Measurements from ENCODE around the gene XDH.

- TF ChIP-seq, protein P1, sequence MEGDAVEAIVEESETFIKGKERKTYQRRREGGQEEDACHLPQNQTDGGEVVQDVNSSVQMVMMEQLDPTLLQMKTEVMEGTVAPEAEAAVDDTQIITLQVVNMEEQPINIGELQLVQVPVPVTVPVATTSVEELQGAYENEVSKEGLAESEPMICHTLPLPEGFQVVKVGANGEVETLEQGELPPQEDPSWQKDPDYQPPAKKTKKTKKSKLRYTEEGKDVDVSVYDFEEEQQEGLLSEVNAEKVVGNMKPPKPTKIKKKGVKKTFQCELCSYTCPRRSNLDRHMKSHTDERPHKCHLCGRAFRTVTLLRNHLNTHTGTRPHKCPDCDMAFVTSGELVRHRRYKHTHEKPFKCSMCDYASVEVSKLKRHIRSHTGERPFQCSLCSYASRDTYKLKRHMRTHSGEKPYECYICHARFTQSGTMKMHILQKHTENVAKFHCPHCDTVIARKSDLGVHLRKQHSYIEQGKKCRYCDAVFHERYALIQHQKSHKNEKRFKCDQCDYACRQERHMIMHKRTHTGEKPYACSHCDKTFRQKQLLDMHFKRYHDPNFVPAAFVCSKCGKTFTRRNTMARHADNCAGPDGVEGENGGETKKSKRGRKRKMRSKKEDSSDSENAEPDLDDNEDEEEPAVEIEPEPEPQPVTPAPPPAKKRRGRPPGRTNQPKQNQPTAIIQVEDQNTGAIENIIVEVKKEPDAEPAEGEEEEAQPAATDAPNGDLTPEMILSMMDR (IDR thresholded peaks at IDR 0.05), result no peak
- no peak for TF ChIP-seq POLR2A (IDR thresholded peaks at IDR 0.05)
Measured at GRCh38 chr2:31324016-31324633, 90.4 kb downstream of the XDH start.

Data from ovary (tissue), 3 donors.